Adrenal gland (tissue), 5 donors: Measurements from ENCODE around the gene PRRT2.

Experiments used
- CTCF ChIP-seq, 6 experiments: fragments of 450-650 bp in 4 of 6; fragments of 200-600 bp in 2 of 6; sonication (generic) in 1 of 6; IDR thresholded peaks; 1 replicate in 5 of 6; 2 replicates in 1 of 6; pipeline versions ENCODE4 v1.5.1 to v1.8.0; 2016 to 2021; ENCODE audit warnings: antibody characterized with exemption in 6 of 6, mild to moderate bottlenecking in 2 of 6, moderate library complexity in 1 of 6
- POLR2A ChIP-seq, 2 donors: fragments of 450-650 bp; IDR thresholded peaks; one replicate each; pipeline ENCODE4 v1.6.1; 2017; ENCODE audit warnings: antibody characterized with exemption in 2 of 2, mild to moderate bottlenecking in 2 of 2, moderate library complexity in 1 of 2
- donor health status: DM: no; HTN: no; CAD: no.

DNA sequence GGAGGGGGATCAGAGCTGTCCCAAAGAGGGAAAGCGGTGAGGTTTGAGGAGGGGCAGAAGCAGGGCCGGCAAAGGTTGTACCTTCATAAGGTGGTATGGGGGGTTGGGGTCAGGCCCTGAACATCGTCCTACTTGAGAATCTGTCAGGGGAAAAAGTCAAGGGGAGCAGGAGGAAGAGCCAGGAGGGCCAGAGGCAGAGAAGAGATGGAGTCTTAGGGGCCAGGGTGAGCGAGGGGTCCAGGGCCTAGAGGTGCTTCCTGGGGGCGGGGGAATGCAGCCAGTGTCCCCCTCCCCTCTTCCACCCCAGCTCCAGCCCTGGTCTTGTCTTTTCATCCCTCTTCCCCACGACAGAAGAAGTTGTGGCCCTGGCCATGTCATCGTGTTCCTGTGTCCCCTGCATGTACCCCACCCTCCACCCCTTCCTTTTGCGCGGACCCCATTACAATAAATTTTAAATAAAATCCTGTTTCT, 1.3 kb upstream of the PRRT2 start:
- TF ChIP-seq CTCF (IDR thresholded peaks at IDR 0.05) = no peak
- TF ChIP-seq POLR2A (IDR thresholded peaks at IDR 0.05) = no peak
